ENCODE data around the gene CCDC177. TPM values are rescaled to one million over a fixed set of nuclear protein-coding genes. Genes with fewer than 3 reads are reported as not detected.

CCDC177 gene
- total RNA-seq, 3 donors from 2014 or later (not counting 1 experiment from before 2014, with no cell fraction given), result not detected

- Mint-ChIP-seq H3K9me3 (no peaks in the 10 kb centered on the region), H3K27ac (no peak overlapping the region), H3K27me3 (ENCODE audit: low read depth in 2 of 2) (peaks cover 38 to 49% of the 10 kb centered on the region in 2 donors), H3K4me3 (no peak overlapping the region), H3K4me1 (peaks cover 14% of the 10 kb centered on the region in 2 donors), H3K36me3 (no peaks in the 10 kb centered on the region)
- no peak overlapping the region for H3K27ac ChIP-seq (ENCODE audit: low read length)
- WGBS (ENCODE audit: insufficient coverage), result 21% methylated on average over 45 of the region's 46 CpGs
- H3K4me1 ChIP-seq (ENCODE audit: control insufficient read depth, insufficient read depth, low read length), result peaks cover 3% of the 10 kb centered on the region
- H3K36me3 ChIP-seq (ENCODE audit: control insufficient read depth, insufficient read depth, low read length), result no peaks in the 10 kb centered on the region
- DNase-seq (peak in 1 of 2 donors; percentile 32), ATAC-seq (peak in 1 of 3 donors; percentile 66)
- H3K9me3 ChIP-seq (ENCODE audit: control insufficient read depth, insufficient read depth, low read length), result no peaks in the 10 kb centered on the region
- H3K27me3 ChIP-seq (ENCODE audit: control insufficient read depth, insufficient read depth, low read length), result peaks cover 2% of the 10 kb centered on the region
- peak; percentile 46 for TF ChIP-seq CTCF (IDR thresholded peaks at IDR 0.05)
- no peak overlapping the region for H3K4me3 ChIP-seq (ENCODE audit: low read length)
- intact Hi-C loops (cut with micrococcal nuclease), result no loop called here
Measured at GRCh38 chr14:69547701-69548348, 26.8 kb downstream of the CCDC177 start.

GRCh38 chr14:69543341-69544115 is 31.1 kb downstream of the CCDC177 start:
- DNase-seq, result peak in 1 of 2 donors; percentile 33
- H3K4me1 Mint-ChIP-seq, result peaks cover 14% of the 10 kb centered on the region in 2 donors
- Histone ChIP-seq H3K36me3 (ENCODE audit: control insufficient read depth, insufficient read depth, low read length) (no peaks in the 10 kb centered on the region), H3K4me1 (ENCODE audit: control insufficient read depth, insufficient read depth, low read length) (peaks cover 3% of the 10 kb centered on the region), H3K4me3 (ENCODE audit: low read length) (no peak overlapping the region), H3K9me3 (ENCODE audit: control insufficient read depth, insufficient read depth, low read length) (no peaks in the 10 kb centered on the region), H3K27me3 (ENCODE audit: control insufficient read depth, insufficient read depth, low read length) (no peaks in the 10 kb centered on the region), H3K27ac (ENCODE audit: low read length) (no peak overlapping the region)
- WGBS (ENCODE audit: insufficient coverage), result 41% methylated on average over 12 of the region's 12 CpGs
- no peak overlapping the region for H3K4me3 Mint-ChIP-seq
- peaks cover 37 to 43% of the 10 kb centered on the region in 2 donors for H3K27me3 Mint-ChIP-seq (ENCODE audit: low read depth in 2 of 2)
- intact Hi-C loops (cut with micrococcal nuclease), result no loop called here
- peak overlapping the region in 1 of 2 donors; percentile 29 for H3K27ac Mint-ChIP-seq
- TF ChIP-seq CTCF (IDR thresholded peaks at IDR 0.05), result no peak
- H3K36me3 Mint-ChIP-seq, result no peaks in the 10 kb centered on the region
- peak; percentile 26 to 62 (median 59) for ATAC-seq
- H3K9me3 Mint-ChIP-seq, result no peaks in the 10 kb centered on the region

- Mint-ChIP-seq H3K36me3 (no peaks in the 10 kb centered on the region), H3K4me1 (peaks cover 14% of the 10 kb centered on the region in 2 donors), H3K27me3 (ENCODE audit: low read depth in 2 of 2) (peaks cover 34 to 52% of the 10 kb centered on the region in 2 donors), H3K4me3 (no peak overlapping the region), H3K27ac (no peak overlapping the region), H3K9me3 (no peaks in the 10 kb centered on the region)
- Histone ChIP-seq H3K27ac (ENCODE audit: low read length) (no peak overlapping the region), H3K4me3 (ENCODE audit: low read length) (no peak overlapping the region), H3K4me1 (ENCODE audit: control insufficient read depth, insufficient read depth, low read length) (no peaks in the 10 kb centered on the region), H3K9me3 (ENCODE audit: control insufficient read depth, insufficient read depth, low read length) (no peaks in the 10 kb centered on the region), H3K27me3 (ENCODE audit: control insufficient read depth, insufficient read depth, low read length) (no peaks in the 10 kb centered on the region), H3K36me3 (ENCODE audit: control insufficient read depth, insufficient read depth, low read length) (no peaks in the 10 kb centered on the region)
- ATAC-seq (no peak), DNase-seq (no peak)
- intact Hi-C loops (cut with micrococcal nuclease), result no loop called here
- TF ChIP-seq CTCF (IDR thresholded peaks at IDR 0.05), result no peak
- 67% methylated on average over 1 of the region's 2 CpGs for WGBS (ENCODE audit: insufficient coverage)
Measured at GRCh38 chr14:69542311-69542710, 32.4 kb downstream of the CCDC177 start.
